GM21717 (cell line): ENCODE data around the gene POLDIP2.

Source experiments
- ATAC-seq: cut with Tn5 transposase; IDR thresholded peaks from one replicate; pipeline ENCODE4 v1.9.1; 2021; ENCODE audit warnings: mild to moderate bottlenecking, moderate library complexity; ENCODE audit not compliant: unreplicated experiment

Gene POLDIP2

DNA sequence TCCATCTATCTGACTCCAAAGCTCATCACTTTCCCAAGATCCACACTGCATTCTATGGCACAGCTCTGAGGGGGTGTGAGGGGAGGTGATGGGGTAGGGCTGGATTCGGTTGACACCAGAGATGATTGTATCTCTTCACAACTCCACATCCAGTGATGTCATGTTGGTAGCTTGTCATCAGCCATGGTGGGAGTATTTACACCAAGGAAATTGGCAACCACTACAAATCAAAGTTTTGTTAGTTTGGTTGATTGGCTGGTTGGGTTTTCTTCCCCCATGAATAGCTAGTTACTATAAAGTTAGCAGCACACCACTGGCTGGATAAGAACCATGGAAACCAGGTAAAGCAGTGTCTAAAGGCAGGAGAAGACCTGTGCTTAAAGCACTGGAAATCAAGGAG, 33.7 kb upstream of the POLDIP2 start:
- no peak for ATAC-seq

DNA sequence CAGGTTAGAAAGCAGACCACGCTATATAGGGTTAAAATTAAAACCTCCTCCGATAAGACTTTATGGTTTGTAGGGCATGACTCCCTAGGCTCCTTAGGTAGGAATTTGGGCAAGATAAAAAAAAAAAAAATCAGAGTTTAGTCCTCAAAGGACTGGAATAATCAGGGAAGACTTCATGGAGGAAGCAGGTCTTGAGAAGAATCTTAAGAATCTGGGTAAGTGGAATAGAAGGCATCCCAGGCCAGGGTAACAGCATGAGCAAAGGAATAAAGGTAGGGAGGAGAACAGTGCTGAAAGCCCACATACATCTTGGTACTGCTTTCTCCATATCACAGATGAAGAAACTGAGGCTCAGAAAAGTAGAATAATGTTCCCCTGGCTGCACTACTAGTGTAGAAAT, 33.2 kb upstream of the POLDIP2 start:
- no peak for ATAC-seq

DNA sequence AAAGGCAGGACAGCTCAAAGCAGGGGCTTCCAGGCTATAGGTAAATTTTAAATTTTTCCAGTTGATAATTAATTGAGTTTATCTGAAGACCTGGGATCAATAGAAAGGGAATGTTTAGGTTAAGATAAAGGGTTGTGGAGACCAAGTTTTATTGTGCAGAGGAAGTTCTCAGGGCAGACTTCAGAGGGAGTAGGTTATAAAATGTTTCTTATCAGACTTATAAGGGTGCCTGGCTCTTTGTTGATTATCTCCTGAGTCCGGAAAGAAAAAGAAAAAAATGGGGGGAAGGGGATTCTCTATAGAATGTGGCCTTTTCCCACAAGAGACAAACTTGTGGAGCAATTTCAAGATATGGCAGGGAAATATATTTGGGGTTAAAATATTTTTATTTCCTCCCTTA, 32.8 kb upstream of the POLDIP2 start:
- ATAC-seq = no peak

DNA sequence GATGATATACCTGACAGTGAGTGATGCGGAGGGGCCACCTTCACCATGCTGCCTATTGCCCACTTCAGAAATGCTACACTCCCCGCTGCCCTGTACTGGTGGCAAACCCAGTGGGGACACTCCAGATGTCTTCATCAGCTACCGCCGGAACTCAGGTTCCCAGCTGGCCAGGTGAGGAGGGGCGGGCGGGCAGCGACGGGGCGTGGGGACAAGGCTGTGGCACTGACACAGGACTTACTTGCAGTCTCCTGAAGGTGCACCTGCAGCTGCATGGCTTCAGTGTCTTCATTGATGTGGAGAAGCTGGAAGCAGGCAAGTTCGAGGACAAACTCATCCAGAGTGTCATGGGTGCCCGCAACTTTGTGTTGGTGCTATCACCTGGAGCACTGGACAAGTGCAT, 30.8 kb upstream of the POLDIP2 start:
- ATAC-seq = no peak

DNA sequence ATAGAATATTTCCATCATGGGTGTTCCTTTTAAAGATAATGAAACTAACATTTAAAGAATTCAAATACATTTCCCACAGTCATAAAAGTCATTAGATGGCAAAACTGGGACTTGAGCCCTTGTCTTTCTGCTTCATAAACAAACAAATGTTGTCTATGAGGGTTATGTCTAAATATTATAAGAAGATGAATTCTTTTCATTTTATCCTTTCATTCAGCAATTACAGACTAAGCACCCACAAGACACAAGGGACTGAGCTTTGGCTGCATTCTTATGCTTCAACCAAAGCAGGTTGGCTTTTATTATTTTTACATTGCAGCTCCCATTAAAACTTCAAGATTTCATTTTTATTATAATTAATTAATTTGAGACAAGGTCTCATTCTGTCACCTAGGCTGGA, 29.1 kb upstream of the POLDIP2 start:
- ATAC-seq = no peak

DNA sequence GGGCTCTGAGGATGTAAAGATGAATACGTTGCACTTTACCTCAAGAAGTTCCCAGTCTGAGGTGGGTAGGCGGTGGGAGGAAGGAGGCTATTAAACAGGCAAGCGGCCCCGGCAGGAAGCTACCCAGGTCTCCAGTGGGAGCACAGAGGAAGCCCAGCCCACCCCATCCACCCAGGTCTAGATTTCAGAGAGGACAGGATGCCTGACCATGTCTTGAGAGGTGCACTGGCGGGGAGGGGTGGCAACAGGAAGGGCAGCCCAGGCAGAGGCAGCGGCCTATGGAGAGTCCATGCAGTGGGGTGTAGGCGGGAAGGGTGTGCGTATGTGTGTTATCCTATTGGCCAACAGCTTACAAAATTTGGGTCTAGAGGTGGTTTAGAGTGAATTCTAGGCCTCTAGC, 28.1 kb upstream of the POLDIP2 start:
- no peak for ATAC-seq

DNA sequence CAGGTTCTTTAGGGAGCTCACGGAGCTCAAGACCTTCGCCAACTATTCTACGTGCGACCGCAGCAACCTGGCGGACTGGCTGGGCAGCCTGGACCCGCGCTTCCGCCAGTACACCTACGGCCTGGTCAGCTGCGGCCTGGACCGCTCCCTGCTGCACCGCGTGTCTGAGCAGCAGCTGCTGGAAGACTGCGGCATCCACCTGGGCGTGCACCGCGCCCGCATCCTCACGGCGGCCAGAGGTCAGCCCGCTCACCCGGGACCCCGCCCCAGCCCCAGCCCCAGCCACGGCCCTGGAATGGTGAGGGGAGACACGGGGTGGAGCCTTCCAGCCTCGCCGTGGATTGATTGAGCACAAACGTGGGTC, 27.7 kb upstream of the POLDIP2 start:
- no peak for ATAC-seq

DNA sequence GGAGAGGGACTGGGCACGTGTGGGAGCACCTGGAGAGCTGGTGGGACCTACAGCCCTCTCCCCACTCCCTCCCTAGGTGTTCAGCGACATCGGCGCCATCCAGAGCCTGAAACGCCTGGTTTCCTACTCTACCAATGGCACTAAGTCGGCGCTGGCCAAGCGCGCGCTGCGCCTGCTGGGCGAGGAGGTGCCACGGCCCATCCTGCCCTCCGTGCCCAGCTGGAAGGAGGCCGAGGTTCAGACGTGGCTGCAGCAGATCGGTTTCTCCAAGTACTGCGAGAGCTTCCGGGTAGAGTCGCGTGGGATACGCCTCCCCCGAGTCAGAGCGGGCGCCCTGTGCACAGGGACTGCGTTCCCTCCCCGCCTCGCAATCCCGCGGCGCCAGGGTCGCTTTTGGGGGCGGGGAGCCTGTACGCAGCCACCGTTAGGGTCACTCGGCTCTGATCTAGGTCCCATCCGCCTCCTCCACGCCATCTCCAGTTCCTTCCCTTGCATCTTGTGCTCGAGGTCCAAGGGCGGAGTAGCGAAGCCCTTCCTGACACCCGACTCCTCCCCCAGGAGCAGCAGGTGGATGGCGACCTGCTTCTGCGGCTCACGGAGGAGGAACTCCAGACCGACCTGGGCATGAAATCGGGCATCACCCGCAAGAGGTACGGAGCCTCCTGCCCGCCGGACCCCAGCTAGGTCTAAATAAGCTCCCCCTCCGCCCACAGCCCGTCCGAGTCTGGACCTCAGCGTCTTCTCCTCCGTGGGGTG, 27.1 kb upstream of the POLDIP2 start:
- ATAC-seq = no peak

DNA sequence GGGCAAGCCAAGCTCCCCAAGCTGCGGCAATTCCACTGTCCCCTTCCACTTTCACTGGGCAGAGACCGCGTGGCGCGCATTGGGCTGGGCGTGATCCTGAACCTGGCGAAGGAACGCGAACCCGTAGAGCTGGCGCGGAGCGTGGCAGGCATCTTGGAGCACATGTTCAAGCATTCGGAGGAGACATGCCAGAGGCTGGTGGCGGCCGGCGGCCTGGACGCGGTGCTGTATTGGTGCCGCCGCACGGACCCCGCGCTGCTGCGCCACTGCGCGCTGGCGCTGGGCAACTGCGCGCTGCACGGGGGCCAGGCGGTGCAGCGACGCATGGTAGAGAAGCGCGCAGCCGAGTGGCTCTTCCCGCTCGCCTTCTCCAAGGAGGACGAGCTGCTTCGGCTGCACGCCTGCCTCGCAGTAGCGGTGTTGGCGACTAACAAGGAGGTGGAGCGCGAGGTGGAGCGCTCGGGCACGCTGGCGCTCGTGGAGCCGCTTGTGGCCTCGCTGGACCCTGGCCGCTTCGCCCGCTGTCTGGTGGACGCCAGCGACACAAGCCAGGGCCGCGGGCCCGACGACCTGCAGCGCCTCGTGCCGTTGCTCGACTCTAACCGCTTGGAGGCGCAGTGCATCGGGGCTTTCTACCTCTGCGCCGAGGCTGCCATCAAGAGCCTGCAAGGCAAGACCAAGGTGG, 24.0 kb upstream of the POLDIP2 start:
- ATAC-seq = no peak

DNA sequence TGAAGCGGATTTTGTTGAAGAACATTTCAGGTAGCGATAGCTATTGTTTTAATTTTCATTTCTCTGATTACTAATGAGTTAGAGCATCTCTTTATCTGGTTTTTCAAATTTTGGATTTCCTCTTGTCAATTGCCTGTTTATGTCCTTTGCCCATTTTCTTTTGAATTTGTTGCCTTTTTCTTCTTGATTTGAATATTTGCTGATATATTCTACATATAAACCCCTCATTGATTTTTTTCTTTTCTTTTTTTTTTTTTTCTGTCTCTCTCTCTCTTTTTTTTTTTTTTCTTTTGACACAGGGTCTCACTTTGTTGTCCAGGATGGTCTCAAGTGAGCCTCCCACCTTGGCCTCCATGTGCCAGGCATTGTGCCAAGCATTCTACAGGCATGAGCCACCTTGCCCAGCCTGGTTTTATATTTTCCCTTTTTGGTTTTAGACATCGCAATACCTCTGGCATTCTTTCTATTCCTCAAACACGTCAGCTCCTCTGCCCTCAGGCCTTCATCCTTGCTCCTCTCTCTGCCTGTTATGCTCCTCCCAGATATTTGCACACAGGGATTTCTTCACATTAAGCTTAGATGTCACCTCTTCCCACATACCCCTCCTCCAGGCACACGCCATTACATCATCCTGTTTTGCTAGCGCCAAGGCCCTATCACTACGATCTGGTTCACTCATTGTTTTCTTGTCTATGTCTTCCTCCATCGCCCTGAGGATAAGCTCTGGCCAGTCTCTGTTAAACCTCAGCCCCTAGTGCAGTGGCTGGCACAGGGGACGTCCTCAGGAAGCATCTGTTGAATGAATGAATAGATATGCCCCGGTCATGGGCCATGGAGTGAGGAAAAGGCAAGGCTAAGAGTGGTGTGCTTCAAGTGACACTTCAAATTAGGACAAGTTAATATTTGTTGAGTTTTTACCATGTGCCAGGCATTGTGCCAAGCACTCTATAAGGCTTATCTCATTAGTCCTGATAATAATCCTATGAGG, 22.8 kb upstream of the POLDIP2 start:
- no peak for ATAC-seq

DNA sequence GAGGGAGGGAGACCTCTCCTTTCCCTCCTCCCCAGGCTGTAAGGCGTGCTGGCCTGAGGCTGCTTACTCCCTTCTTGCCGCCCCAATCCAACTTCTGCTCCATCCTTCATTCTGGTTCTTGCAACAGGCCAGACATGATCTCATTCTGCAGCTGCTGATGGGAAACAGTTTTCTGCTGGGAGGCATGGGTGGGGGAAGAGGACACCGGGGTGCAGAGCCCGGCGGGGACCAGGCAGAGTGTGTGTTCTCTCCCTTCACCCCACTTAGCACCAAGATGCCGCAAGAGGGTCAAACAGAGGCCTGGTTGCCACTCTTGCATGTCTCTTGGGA, 15.6 kb upstream of the POLDIP2 start:
- no peak for ATAC-seq

DNA sequence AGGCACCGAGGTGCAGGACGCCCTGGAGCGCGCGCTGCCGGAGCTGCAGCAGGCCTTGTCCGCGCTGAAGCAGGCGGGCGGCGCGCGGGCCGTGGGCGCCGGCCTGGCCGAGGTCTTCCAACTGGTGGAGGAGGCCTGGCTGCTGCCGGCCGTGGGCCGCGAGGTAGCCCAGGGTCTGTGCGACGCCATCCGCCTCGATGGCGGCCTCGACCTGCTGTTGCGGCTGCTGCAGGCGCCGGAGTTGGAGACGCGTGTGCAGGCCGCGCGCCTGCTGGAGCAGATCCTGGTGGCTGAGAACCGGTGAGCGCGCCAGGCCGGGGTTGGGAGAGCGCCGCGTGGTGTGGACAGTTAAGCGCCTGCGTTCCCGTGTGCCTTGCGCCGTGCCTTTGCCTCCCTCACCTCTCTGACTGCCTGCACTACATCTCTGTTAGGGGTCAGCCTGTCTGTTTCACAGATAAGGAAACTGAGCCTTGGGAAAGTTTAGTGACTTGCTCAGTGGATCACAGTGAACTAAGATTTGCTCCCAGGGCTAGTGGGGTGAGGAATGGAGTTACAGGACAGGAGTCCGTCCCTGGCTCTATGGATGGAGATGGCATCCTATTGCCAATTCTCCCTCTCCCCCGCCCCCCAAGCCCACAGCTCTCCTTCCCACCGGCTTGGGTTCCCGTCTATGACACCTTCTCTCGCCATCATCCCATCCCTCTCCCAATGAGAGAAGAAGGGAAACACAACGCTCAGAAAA, 15.0 kb upstream of the POLDIP2 start:
- ATAC-seq = peak; percentile 12

DNA sequence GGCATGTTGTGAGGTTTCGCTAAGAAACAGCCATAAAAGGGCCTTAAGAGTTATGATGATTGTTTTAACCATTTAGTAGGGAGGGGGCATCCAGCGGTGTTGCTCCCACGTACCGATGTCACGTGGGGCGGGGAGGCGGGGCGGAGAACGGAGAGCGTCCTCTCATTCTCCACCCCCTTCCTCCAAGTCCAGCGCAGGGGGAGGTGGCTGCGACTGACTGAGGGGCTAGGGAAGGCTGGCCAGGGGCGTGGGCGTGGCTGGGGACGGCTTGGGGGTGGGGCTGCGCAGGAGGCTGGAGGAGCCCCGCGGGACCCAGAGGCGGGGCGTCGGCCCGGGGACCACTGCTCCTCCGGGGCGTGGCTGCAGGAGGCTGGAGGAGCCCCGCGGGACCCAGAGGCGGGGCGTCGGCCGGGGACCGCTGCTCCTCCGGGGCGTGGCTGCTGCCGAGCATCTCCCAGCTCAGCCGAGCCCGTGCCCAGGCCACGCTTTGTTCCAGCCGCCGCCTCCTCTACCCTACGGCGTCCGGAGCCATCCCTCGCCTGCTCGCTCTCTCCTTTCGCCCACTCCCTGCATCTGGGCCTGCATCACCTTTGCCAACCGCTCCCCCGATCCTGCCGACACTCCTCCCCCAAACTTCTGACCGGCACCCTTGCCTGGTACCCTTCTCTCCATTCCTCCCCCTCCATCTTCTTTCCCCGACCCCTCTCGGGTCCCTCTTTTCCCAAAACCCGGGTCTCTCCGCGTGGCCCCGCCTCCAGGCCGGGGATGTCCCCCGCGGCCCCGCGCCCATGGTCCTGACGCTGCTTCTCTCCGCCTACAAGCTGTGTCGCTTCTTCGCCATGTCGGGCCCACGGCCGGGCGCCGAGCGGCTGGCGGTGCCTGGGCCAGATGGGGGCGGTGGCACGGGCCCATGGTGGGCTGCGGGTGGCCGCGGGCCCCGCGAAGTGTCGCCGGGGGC, 14.2 kb upstream of the POLDIP2 start, which contains the start of gene SARM1:
TSS of gene SARM1 (plus strand) at position 450 of the 958 bp plus-strand sequence. CDS start at position 789, 339 bp downstream.
- ATAC-seq = peak; percentile 68

DNA sequence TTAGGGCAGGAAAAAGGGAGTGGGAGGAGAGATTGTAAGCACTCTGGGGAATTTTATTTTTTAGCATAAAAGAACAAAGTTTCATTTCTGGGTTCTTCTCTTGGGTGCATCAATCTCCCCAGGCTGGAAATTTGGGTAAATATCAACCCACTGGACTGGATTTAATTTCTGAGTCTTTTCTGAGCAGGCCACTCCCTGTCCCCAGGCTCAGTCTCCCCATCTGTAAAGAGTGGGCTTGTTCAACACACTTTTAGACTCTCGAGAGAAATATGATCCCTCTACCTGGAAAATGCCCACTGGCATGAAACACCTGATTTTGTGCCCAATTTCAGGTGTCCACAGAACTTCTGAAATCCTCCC, 13.4 kb upstream of the POLDIP2 start:
- ATAC-seq = no peak

DNA sequence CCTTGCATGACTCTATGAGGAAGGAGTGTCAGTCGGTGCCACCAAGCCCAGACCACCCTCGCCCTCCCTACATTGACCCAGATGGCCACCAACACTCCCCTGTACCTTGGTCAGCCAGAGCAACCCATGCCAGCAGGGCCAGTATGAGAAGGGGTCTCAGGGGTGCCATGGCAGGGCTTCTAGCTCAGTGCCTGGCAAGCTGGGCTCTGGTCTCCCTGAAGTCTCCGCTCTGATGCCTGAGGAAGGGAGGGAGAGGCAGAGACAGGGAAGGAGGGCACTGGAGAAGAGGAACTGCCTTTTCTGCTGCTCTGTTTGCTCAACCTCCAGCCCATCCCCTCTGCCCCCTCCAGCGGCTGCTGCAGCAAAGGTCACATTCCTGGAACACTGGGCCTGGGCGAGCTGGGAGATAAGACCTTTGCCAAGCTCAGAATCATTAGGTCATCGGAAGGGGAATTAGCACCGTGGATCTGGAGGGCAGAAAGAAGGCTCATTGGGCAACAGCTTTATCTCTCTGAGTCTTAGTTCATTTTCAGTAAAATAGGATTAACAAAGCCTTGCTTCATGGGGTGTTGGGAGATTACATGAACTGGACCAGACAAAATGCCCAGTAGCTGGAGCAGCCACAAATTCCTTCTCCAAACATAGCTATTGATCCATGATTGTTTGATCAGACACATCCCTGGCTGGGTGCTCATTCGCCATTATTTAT, 12.9 kb upstream of the POLDIP2 start, which contains the start of gene VTN:
TSS of gene VTN (minus strand) at position 273 of the 709 bp plus-strand sequence. CDS start at position 169, 104 bp downstream.
- ATAC-seq = no peak

DNA sequence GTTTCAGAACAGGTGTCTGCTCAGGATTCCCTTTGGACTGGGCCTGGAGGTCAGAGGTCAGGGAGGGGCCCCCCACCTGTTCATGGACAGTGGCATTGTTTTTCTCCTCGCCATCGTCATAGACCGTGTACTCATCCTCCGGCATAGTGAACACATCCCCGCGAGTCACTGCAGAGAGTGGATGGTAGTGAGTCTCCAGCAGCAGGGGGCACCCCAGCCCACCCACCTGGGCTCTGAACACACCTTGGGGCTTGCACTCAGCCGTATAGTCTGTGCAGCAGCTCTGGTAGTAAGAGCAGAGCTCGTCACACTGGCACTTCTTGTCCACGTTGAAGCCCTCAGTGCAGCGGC, 12.3 kb upstream of the POLDIP2 start:
- ATAC-seq = no peak

DNA sequence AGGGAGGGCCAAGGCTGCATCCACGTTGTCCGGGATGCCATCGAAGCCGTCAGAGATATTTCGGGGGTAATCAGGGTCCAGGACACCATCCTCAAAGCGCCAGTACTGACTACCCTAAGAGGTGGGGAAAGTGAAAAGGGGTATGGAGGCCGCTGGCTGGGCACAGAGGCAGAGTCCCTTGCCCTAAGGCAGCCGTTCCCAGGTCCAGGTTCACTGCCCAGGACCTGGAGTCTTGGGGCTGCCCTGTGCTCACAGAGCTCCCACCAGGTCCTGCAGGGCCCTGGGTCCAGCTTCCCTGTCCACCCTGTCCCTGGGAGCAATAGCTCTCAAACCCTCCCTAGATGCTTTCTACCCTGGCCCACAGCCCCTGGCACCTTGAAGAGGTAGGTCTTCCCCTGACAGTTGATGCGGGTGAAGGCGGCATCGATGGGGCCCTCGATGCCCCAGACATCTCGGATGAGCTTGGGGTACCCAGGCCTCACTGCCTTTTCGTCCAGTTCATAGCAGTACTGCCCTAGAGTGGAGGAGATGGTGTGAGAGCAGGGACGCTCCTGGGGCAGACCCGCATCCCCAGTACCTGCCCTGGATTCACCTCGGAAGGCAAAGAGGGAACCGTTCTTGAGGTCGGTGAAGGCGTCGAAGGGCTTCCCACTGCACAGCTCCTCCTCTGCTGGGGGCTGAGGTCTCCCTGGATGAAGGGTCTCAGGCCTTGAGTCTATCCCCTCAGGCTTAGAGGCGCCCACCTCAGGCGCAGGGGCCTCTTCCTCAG, 11.8 kb upstream of the POLDIP2 start:
- no peak for ATAC-seq

DNA sequence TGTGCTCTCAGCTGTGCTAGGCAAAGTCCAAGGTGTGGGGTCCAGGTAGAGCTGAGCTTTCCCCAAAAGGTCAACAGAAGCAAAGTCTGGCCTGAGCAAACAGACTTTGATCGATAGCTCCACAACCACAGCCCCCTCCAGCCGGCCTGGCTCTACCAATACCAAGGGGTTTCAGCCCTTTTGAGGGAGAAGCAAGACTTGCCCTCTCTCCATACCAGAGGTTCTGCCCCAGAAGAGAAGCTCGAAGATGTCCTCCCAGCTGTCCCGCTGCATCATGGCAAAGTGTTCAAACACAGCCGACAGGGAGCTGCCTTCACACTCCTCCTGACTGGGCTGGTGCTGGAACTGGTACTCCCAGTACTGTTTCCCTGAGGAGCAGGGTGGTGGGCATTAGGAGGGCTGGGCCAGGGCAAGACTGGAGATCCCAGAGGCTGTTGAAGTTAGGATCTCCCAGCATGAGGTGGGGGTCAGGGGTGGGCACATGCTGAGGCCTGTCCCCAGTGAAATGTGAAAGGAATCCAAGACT, 11.0 kb upstream of the POLDIP2 start:
- no peak for ATAC-seq
